ENCODE results near the gene SFTA2.

DNA sequence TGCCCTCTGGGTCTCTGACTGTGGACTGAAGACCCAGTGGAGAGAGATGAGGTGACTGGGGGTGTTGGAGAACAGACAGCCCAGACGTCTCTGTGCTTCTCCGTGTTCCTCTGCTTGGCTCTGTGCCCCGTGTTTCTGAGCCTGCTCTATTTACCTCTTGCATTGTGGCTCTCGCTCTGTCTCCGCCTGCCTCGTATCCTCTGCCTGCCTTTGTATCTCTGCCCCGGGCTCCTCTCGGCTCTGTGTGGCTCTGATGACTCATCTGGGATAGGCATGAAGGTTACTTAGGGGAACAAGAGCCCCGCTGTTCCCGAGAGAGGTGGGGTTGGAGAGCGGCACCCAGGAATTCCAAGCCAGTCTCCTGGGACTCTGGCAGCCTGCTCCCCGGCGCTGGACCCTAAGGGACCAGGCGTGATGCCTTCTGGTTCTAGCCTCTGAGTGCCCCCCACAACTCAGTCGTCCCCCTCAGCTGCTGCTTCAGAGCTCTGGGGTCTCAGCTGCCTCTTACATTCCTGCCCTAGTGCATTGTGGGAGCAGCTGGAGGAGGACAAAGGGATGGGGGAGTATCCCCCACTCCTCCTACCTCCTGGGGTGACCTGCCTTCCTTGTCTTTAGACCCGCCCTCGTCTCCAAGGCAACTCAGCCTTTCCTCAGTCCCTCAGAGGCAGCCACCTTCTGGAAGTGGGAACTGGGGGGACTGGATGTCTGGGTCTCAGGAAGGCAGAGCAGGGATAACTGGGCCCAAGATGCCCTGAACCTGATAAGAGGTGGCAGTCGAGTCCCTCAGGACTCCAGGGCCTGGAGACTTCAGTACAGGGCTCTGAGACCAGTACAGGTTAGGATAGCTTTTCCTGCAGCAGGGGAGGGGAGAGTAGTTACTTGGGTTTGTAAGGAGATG is 45.7 kb downstream of the SFTA2 start:
- TF ChIP-seq, protein P1, sequence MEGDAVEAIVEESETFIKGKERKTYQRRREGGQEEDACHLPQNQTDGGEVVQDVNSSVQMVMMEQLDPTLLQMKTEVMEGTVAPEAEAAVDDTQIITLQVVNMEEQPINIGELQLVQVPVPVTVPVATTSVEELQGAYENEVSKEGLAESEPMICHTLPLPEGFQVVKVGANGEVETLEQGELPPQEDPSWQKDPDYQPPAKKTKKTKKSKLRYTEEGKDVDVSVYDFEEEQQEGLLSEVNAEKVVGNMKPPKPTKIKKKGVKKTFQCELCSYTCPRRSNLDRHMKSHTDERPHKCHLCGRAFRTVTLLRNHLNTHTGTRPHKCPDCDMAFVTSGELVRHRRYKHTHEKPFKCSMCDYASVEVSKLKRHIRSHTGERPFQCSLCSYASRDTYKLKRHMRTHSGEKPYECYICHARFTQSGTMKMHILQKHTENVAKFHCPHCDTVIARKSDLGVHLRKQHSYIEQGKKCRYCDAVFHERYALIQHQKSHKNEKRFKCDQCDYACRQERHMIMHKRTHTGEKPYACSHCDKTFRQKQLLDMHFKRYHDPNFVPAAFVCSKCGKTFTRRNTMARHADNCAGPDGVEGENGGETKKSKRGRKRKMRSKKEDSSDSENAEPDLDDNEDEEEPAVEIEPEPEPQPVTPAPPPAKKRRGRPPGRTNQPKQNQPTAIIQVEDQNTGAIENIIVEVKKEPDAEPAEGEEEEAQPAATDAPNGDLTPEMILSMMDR (IDR thresholded peaks at IDR 0.05): no peak
- peak in 2 of 3 donors; percentile 40 to 48 for TF ChIP-seq POLR2AphosphoS5 (IDR thresholded peaks at IDR 0.05)
- TF ChIP-seq EP300 (IDR thresholded peaks at IDR 0.05; ENCODE audit: low read depth): no peak
